ENCODE data around the gene MYT1. TPM values are rescaled to one million over a fixed set of nuclear protein-coding genes. Genes with fewer than 3 reads are reported as not detected.

MYT1 gene
- total and polyA plus RNA-seq, 2 of the 13 experiments (the other 11 are each of a cell fraction or from before 2014, with no cell fraction given): 0.58 to 2.5 TPM

GRCh38 chr20:64234291-64234791 is 70.1 kb downstream of the MYT1 start (continued):
- TF ChIP-seq, protein P1, sequence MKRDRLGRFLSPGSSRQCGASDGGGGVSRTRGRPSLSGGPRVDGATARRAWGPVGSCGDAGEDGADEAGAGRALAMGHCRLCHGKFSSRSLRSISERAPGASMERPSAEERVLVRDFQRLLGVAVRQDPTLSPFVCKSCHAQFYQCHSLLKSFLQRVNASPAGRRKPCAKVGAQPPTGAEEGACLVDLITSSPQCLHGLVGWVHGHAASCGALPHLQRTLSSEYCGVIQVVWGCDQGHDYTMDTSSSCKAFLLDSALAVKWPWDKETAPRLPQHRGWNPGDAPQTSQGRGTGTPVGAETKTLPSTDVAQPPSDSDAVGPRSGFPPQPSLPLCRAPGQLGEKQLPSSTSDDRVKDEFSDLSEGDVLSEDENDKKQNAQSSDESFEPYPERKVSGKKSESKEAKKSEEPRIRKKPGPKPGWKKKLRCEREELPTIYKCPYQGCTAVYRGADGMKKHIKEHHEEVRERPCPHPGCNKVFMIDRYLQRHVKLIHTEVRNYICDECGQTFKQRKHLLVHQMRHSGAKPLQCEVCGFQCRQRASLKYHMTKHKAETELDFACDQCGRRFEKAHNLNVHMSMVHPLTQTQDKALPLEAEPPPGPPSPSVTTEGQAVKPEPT (CRISPR knock-in tag; IDR thresholded peaks at IDR 0.05; ENCODE audit: low read depth): no peak
- TF ChIP-seq SIX4 (CRISPR knock-in tag; IDR thresholded peaks at IDR 0.05): no peak
- TF ChIP-seq NCOA2 (CRISPR knock-in tag; IDR thresholded peaks at IDR 0.05): no peak
- TF ChIP-seq NFE2L2 (IDR thresholded peaks at IDR 0.05; ENCODE audit: low read length): no peak
- no peak for TF ChIP-seq SCMH1 (CRISPR knock-in tag; IDR thresholded peaks at IDR 0.05; ENCODE audit: borderline replicate concordance)
- TF ChIP-seq MBD4 (IDR thresholded peaks at IDR 0.05; ENCODE audit: borderline replicate concordance, low read length): no peak
- 0 out of 2 replicates have a peak, but pooled peaks have one; percentile 31 for TF ChIP-seq PITX1 (CRISPR knock-in tag; IDR thresholded peaks at IDR 0.05)
- no peak for TF ChIP-seq XRCC5 (optimal IDR thresholded peaks at IDR 0.05; ENCODE audit: low read length)
- no peak for TF ChIP-seq ZSCAN12 (CRISPR knock-in tag; IDR thresholded peaks at IDR 0.05)
- no peak for TF ChIP-seq ZNF737 (CRISPR knock-in tag; IDR thresholded peaks at IDR 0.05; ENCODE audit: borderline replicate concordance)
- TF ChIP-seq, protein P2, sequence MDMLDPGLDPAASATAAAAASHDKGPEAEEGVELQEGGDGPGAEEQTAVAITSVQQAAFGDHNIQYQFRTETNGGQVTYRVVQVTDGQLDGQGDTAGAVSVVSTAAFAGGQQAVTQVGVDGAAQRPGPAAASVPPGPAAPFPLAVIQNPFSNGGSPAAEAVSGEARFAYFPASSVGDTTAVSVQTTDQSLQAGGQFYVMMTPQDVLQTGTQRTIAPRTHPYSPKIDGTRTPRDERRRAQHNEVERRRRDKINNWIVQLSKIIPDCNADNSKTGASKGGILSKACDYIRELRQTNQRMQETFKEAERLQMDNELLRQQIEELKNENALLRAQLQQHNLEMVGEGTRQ (IDR thresholded peaks at IDR 0.05; ENCODE audit: low read depth, low read length): no peak
- TF ChIP-seq, protein P2 (CRISPR knock-in tag; IDR thresholded peaks at IDR 0.05; ENCODE audit: borderline replicate concordance): no peak
- TF ChIP-seq LCORL (IDR thresholded peaks at IDR 0.05): no peak
- peak; percentile 78; the same call in 1 of the 2 replicates for TF ChIP-seq LCORL (CRISPR knock-in tag; IDR thresholded peaks at IDR 0.05)
- no peak for TF ChIP-seq HMG20A (CRISPR knock-in tag; IDR thresholded peaks at IDR 0.05; ENCODE audit: borderline replicate concordance)
- TF ChIP-seq ZNF350 (CRISPR knock-in tag; IDR thresholded peaks at IDR 0.05; ENCODE audit: borderline replicate concordance, low read depth): peak; percentile 73
- TF ChIP-seq, protein P3, sequence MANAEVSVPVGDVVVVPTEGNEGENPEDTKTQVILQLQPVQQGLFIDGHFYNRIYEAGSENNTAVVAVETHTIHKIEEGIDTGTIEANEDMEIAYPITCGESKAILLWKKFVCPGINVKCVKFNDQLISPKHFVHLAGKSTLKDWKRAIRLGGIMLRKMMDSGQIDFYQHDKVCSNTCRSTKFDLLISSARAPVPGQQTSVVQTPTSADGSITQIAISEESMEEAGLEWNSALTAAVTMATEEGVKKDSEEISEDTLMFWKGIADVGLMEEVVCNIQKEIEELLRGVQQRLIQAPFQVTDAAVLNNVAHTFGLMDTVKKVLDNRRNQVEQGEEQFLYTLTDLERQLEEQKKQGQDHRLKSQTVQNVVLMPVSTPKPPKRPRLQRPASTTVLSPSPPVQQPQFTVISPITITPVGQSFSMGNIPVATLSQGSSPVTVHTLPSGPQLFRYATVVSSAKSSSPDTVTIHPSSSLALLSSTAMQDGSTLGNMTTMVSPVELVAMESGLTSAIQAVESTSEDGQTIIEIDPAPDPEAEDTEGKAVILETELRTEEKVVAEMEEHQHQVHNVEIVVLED (CRISPR knock-in tag; IDR thresholded peaks at IDR 0.05; ENCODE audit: borderline replicate concordance): no peak
- no peak for TF ChIP-seq GABPA (IDR thresholded peaks at IDR 0.05; ENCODE audit: low read depth, low read length)
- TF ChIP-seq GABPA (CRISPR knock-in tag; IDR thresholded peaks at IDR 0.05; ENCODE audit: low read depth): no peak
- no peak for TF ChIP-seq ZNF343 (CRISPR knock-in tag; IDR thresholded peaks at IDR 0.05)
- TF ChIP-seq, protein P4, sequence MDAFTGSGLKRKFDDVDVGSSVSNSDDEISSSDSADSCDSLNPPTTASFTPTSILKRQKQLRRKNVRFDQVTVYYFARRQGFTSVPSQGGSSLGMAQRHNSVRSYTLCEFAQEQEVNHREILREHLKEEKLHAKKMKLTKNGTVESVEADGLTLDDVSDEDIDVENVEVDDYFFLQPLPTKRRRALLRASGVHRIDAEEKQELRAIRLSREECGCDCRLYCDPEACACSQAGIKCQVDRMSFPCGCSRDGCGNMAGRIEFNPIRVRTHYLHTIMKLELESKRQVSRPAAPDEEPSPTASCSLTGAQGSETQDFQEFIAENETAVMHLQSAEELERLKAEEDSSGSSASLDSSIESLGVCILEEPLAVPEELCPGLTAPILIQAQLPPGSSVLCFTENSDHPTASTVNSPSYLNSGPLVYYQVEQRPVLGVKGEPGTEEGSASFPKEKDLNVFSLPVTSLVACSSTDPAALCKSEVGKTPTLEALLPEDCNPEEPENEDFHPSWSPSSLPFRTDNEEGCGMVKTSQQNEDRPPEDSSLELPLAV (CRISPR knock-in tag; conservative IDR thresholded peaks at IDR 0.05; ENCODE audit: low read depth): no peak
- no peak for TF ChIP-seq PHF20 (CRISPR knock-in tag; IDR thresholded peaks at IDR 0.05)
- TF ChIP-seq MBNL3 (CRISPR knock-in tag; conservative IDR thresholded peaks at IDR 0.05): no peak
- TF ChIP-seq ZNF552 (CRISPR knock-in tag; IDR thresholded peaks at IDR 0.05; ENCODE audit: borderline replicate concordance): no peak
- peak; percentile 83 for TF ChIP-seq MEF2D (CRISPR knock-in tag; IDR thresholded peaks at IDR 0.05)
- no peak for TF ChIP-seq KMT2A (CRISPR knock-in tag; IDR thresholded peaks at IDR 0.05)
- TF ChIP-seq DMAP1 (CRISPR knock-in tag; IDR thresholded peaks at IDR 0.05): no peak
- no peak for TF ChIP-seq GTF2F1 (IDR thresholded peaks at IDR 0.05; ENCODE audit: low read length)

All from HepG2 (cell line).